Stimulated activated CD4-positive, alpha-beta T cell treated with anti-CD3 and anti-CD28 coated beads, Interleukin-15, amount 100 ng/mL, for 24 hours (primary cell): ENCODE measurements around the gene LAMB4.

Experiments
- DNase-seq: peaks from one replicate; pipeline ENCODE4 v3.0.0-alpha.2; 2020

The LAMB4 gene

GRCh38 chr7:108078211-108078673 lies 51.9 kb downstream of the LAMB4 start:
- no peak for DNase-seq

DNA sequence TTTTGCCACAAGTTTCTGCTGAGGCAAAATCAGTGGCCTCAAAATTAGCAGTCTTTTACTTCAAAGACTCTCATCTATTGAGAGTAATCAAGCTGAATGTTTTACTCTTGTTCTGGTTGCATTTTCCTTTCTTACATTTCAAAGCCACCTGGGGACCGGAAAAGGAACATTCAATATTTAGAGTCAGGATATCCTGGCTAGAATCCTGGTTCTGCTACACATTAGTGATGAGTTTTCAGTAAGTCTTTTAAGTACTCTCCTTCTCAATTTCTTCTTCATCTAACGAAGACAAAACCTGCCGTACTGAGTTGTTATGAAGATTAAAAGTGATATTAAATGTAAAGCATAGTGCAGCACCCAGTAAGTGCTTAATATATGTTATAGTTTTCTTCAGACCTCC lies 52.5 kb downstream of the LAMB4 start:
- DNase-seq: no peak

DNA sequence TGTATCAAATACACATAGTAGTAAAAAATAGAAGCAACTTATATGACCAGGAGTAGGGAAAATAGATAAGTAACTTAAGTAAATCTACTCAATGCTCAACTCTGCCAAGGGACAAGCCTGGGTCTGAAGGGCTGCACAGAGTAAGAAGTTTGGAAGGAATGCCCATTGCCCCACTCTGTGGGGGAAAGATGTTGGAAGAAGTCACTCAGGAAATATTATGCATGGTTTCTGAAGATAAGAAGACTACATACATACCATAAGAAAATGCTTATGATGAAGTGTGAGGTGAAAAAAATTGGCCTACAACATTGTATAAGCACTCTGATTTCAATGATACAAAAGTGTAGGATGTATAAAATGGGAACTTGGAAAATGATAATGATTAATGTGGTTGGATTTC lies 54.0 kb downstream of the LAMB4 start:
- DNase-seq: no peak

GRCh38 chr7:108073305-108074070 lies 56.7 kb downstream of the LAMB4 start:
- DNase-seq: no peak

GRCh38 chr7:108072739-108073138 lies 57.4 kb downstream of the LAMB4 start:
- DNase-seq: no peak

GRCh38 chr7:108072116-108072515 lies 58.0 kb downstream of the LAMB4 start:
- no peak for DNase-seq

GRCh38 chr7:108071551-108071950 lies 58.6 kb downstream of the LAMB4 start:
- no peak for DNase-seq

DNA sequence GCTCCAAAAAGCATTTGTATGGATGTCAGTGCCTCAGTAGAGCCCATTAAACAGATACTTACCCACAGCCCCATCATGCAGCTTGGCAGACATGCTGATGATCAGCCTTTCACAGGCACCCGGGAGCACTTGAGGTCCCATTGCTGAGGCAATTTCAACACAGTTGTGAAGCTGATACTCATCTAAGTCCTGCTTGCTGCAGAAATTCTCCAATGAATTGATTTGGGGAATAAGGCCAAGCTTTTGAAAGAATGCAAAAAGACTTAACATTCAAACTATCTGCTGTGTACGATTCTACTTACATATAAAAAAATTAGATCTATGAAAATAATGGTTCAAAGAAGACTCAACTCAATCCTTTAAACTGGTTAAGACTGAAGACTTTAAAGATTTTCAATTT lies 60.5 kb downstream of the LAMB4 start:
- no peak for DNase-seq

GRCh38 chr7:108067844-108068243 lies 62.3 kb downstream of the LAMB4 start:
- no peak for DNase-seq

- no peak for DNase-seq
Observed at GRCh38 chr7:108066486-108066885, 63.7 kb downstream of the LAMB4 start.

DNA sequence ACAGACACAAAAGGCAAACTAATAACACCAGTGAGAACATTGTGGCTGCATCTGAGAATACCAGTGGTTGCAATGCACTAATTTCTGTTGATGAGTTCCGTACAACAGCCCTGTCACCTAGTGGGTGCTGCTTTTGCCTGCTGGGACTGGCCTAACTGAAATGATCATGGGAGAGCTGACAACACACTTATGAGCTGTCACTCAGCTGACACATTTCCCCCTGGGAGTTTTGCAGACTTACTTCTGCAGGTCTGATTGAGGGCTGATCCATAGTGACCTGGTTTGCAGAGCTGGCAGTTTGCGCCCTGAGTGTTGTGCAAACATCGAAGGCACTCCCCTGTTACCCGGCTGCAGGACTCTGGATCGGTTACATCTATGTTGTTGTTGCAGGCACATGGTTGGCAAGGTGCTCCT lies 66.6 kb downstream of the LAMB4 start:
- no peak for DNase-seq

- DNase-seq: no peak
Observed at GRCh38 chr7:108062250-108063014, 67.7 kb downstream of the LAMB4 start.

DNA sequence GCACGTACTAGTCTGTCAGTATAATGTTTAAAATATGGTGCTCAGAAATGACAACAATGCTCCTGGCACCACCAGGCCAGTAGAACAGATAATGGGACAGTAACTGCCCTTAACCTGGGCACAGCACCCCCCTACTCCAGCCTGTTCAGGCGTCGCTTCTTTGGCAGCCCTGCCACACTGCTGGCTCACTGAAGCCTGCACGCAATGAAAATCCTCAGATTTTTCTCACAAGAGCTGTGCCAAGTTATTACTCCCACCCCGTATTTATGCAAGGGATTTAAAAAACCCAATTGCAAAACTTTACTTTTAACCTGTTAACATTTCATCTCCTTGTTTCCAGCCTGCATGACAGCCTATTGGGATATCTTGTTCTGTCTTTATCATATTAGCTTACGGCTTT lies 70.6 kb downstream of the LAMB4 start:
- no peak for DNase-seq

GRCh38 chr7:108057951-108058481 lies 72.1 kb downstream of the LAMB4 start:
- no peak for DNase-seq

GRCh38 chr7:108055611-108056021 lies 74.5 kb downstream of the LAMB4 start:
- no peak for DNase-seq

- DNase-seq: no peak
Observed at GRCh38 chr7:108054537-108054936, 75.6 kb downstream of the LAMB4 start.

GRCh38 chr7:108053250-108053649 lies 76.9 kb downstream of the LAMB4 start:
- no peak for DNase-seq

GRCh38 chr7:108051454-108051853 lies 78.7 kb downstream of the LAMB4 start:
- DNase-seq: no peak

- DNase-seq: no peak
Observed at GRCh38 chr7:108049962-108050361, 80.2 kb downstream of the LAMB4 start.

DNA sequence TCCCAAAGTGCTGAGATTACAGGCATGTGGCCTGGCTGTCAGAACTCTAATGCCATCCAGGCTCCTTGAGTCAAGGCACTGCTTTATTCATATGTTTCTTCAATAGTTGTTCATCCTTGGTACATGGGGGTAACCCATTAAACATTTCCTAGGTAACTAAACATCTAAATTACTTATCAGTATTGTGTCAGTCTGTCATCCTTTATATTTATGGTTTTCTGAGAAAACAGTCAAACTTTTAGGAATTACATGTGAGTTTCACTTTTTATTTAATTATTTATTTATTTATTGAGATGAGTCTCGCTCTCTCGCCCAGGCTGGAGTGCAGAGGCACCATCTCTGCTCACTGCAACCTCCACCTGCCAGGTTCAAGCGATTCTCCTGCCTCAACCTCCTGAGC lies 81.7 kb downstream of the LAMB4 start:
- DNase-seq: no peak

DNA sequence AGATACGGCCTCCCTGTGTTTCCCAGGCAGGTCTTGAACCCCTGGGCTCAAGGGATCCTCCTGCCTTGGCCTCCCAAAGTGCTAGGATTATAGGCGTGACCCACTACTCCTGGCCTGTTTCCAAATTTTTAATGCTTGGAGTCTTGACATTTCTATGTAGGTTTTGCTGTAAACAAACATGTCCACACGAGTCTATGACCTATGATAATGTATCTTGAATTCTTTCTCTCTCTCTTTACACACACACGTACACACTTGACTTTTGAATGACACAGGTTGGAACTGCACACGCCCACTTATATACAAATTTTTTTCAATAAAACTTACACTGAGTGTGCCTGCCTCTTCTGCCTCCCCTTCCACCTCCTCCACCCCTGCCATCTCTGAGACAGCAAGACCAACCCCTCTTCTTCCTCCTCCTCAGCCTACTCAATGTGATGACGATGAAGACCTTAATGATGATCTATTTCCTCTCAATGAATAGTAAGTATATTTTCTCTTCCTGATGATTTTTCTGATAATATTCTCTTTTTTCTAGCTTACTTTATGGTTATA lies 83.1 kb downstream of the LAMB4 start:
- no peak for DNase-seq

DNA sequence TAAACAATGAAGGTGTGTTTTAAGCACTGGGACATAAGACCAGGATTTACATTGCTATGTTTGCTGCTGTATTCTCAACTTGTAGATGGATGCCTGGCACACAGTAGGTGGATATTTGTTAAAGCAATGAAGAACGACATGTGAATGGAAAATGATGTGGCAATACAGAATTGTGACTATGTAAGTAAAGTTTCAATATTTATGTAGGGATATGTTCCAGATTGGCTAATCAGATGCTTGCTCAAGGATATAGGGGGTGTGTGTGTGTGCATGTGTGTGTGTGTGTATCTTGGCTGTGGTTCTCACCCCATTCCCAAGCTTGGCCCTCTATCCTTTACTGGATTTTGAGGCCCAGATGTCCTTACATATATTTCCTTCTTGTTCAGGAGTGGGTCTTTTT lies 84.5 kb downstream of the LAMB4 start:
- DNase-seq: no peak

- no peak for DNase-seq
Observed at GRCh38 chr7:108045154-108045553, 85.0 kb downstream of the LAMB4 start.

DNA sequence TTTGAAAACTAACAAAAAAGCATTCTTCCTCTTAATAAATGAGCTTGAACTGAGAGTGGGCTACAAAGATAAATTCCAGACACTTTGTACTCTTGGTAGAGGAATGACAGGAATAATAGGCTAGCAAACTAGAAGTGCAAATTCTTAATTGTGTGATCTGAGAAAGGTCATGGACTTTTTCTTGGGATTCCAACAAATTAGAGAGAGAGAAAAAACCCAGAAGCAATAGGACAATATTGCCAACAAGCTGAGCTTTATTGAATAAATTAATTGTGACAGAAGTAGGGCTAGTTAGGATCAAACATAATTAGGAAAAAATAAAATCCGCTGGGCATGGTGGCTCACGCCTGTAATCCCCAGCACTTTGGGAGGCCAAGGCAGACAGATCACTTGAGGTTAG lies 85.8 kb downstream of the LAMB4 start:
- DNase-seq: no peak
